GM23338 (cell line): ENCODE measurements around the gene NEU1. TPM values are rescaled to one million over a fixed set of nuclear protein-coding genes. Genes with fewer than 3 reads are reported as not detected.
"Not testable (repeated sequence)": the region's sequence is repeated elsewhere in the genome, so short reads cannot be mapped to it uniquely, and the experiment has no call there.

Source experiments
- ATAC-seq: fragments of 200-7000 bp; cut with Tn5 transposase; 3 replicates; pipeline ENCODE4 v1.9.1; 2020
- DNase-seq: peaks from one replicate; pipeline ENCODE4 v3.0.0-alpha.2; 2015; ENCODE audit warnings: low spot score
- H2AFZ ChIP-seq: fragments of 200-600 bp; sonication (generic); 2 replicates; pipeline ENCODE4 v1.8.0; 2016; ENCODE audit warnings: antibody characterized with exemption, mild to moderate bottlenecking, moderate library complexity
- H3F3A ChIP-seq: fragments of 200-600 bp; sonication (generic); replicated peaks from 2 replicates; pipeline ENCODE4 v1.8.0; 2017; ENCODE audit warnings: antibody characterized with exemption, mixed run types, low read depth
- H3K27ac ChIP-seq: fragments of 200-600 bp; sonication (generic); 2 replicates; pipeline ENCODE4 v1.6.1; 2016; ENCODE audit warnings: low read depth
- H3K27me3 ChIP-seq: fragments of 200-600 bp; sonication (generic); 2 replicates; pipeline ENCODE4 v1.8.0; 2016; ENCODE audit warnings: mild to moderate bottlenecking, mixed run types, moderate library complexity; ENCODE audit not compliant: insufficient read depth
- H3K36me3 ChIP-seq: fragments of 200-600 bp; sonication (generic); 2 replicates; pipeline ENCODE4 v1.8.0; 2016; ENCODE audit warnings: mild to moderate bottlenecking; ENCODE audit not compliant: insufficient read depth
- H3K4me1 ChIP-seq: fragments of 200-600 bp; sonication (generic); 2 replicates; pipeline ENCODE4 v1.8.0; 2016; ENCODE audit warnings: mild to moderate bottlenecking, moderate library complexity; ENCODE audit not compliant: insufficient read depth
- H3K4me2 ChIP-seq: fragments of 200-600 bp; sonication (generic); 2 replicates; pipeline ENCODE4 v1.7.1; 2017; ENCODE audit warnings: mixed run types
- H3K4me3 ChIP-seq: fragments of 200-600 bp; sonication (generic); 2 replicates; pipeline ENCODE4 v1.6.1; 2016; ENCODE audit warnings: mixed run types
- H3K79me2 ChIP-seq: fragments of 200-600 bp; sonication (generic); replicated peaks from 2 replicates; pipeline ENCODE4 v1.8.0; 2017; ENCODE audit warnings: mild to moderate bottlenecking; ENCODE audit not compliant: insufficient read depth
- H3K9me2 ChIP-seq: fragments of 200-600 bp; sonication (generic); 2 replicates; pipeline ENCODE4 v1.8.0; 2017; ENCODE audit not compliant: insufficient read depth
- H4K20me1 ChIP-seq: fragments of 200-600 bp; sonication (generic); replicated peaks from 2 replicates; pipeline ENCODE4 v1.8.0; 2017; ENCODE audit warnings: mild to moderate bottlenecking; ENCODE audit not compliant: insufficient read depth
- H3K27ac Mint-ChIP-seq: 2 replicates; pipeline ENCODE4 v1.8.0; 2020; ENCODE audit warnings: inconsistent platforms, mild to moderate bottlenecking, moderate library complexity, mixed read lengths
- H3K27me3 Mint-ChIP-seq: 3 replicates; pipeline ENCODE4 v1.8.0; 2022; ENCODE audit warnings: low read depth, mild to moderate bottlenecking, moderate library complexity, mixed read lengths, inconsistent platforms; ENCODE audit not compliant: insufficient read depth, poor library complexity
- H3K36me3 Mint-ChIP-seq: 3 replicates; pipeline ENCODE4 v1.8.0; 2021; ENCODE audit warnings: low read depth, mild to moderate bottlenecking, inconsistent platforms, moderate library complexity, mixed read lengths
- H3K4me1 Mint-ChIP-seq: 3 replicates; pipeline ENCODE4 v1.8.0; 2020; ENCODE audit warnings: mild to moderate bottlenecking, inconsistent platforms, mixed read lengths
- H3K4me3 Mint-ChIP-seq: 3 replicates; pipeline ENCODE4 v1.8.0; 2021; ENCODE audit warnings: moderate library complexity, mild to moderate bottlenecking, inconsistent platforms, mixed read lengths
- H3K9me3 Mint-ChIP-seq: 3 replicates; pipeline ENCODE4 v1.8.0; 2020; ENCODE audit warnings: moderate library complexity, mild to moderate bottlenecking, inconsistent platforms, mixed read lengths
- CREB1 ChIP-seq: fragments of 250-450 bp; sonication (Bioruptor Pico); IDR thresholded peaks from 2 replicates; pipeline ENCODE4 v1.5.0; 2020; ENCODE audit warnings: low read depth, mild to moderate bottlenecking, moderate library complexity
- CTCF ChIP-seq, 2 experiments: fragments of 200-600 bp in 1 of 2; sonication (generic) in 1 of 2; conservative IDR thresholded peaks; 2 replicates each; pipeline versions ENCODE4 v1.5.1 to v1.6.1; 2016 to 2017; ENCODE audit warnings: antibody characterized with exemption in 2 of 2, low read depth in 2 of 2, mild to moderate bottlenecking in 2 of 2, moderate library complexity in 1 of 2
- ETS1 ChIP-seq: IDR thresholded peaks from 2 replicates; pipeline ENCODE4 v1.6.1; 2016; ENCODE audit warnings: antibody characterized with exemption
- EZH2phosphoT487 ChIP-seq: fragments of 200-600 bp; sonication (generic); IDR thresholded peaks from one replicate; pipeline ENCODE4 v1.8.1; 2018; ENCODE audit warnings: antibody characterized with exemption; ENCODE audit not compliant: unreplicated experiment
- POLR2AphosphoS5 ChIP-seq: IDR thresholded peaks from 2 replicates; pipeline ENCODE4 v1.6.1; 2016; ENCODE audit warnings: antibody characterized with exemption, low read depth
- polyA plus RNA-seq: library from polyadenylated mRNA; unstranded; fragments of >200 nt; fragmentation: Nextera tagmentation; extraction: Ambion mirVana; gene quantifications from 2 replicates; pipeline ENCODE4 v1.2.1, GENCODE V29; 2016
- total RNA-seq: library from RNA; depleted of rRNA; stranded (reverse); fragments of >200 nt; shearing (Covaris generic); gene quantifications from 2 replicates; pipeline ENCODE4 v1.2.3, GENCODE V29; 2014

NEU1 gene
- total and polyA plus RNA-seq, 2 experiments from 2014 or later, result 31.4 to 47.4 TPM

- Histone ChIP-seq H4K20me1 (no peaks in the 10 kb centered on the region), H2AFZ (peak overlapping the region; percentile 74; the same call in 1 of the 2 replicates), H3K79me2 (no peaks in the 10 kb centered on the region), H3K4me3 (no peak overlapping the region), H3F3A (no peaks in the 10 kb centered on the region), H3K36me3 (no peaks in the 10 kb centered on the region), H3K9me2 (no peaks in the 10 kb centered on the region), H3K27me3 (no peaks in the 10 kb centered on the region), H3K27ac (no peak overlapping the region), H3K4me2 (peak overlapping the region; percentile 55), H3K4me1 (peaks cover 6% of the 10 kb centered on the region; the same call in 1 of the 2 replicates)
- Mint-ChIP-seq H3K9me3 (no peaks in the 10 kb centered on the region), H3K4me3 (no peak overlapping the region), H3K27me3 (peaks cover 6% of the 10 kb centered on the region), H3K27ac (peak overlapping the region; percentile 21; the same call in 1 of the 2 replicates), H3K4me1 (peaks cover 8% of the 10 kb centered on the region), H3K36me3 (no peaks in the 10 kb centered on the region)
- ATAC-seq, result peak; percentile 53
- TF ChIP-seq EZH2phosphoT487, result no peak
- no peak for TF ChIP-seq CREB1 (CRISPR knock-in tag)
- TF ChIP-seq POLR2AphosphoS5, result no peak
- peak; percentile 18 for DNase-seq
Observed at GRCh38 chr6:31871046-31871659, 8.5 kb upstream of the NEU1 start.

- Histone ChIP-seq H3K27me3 (no peaks in the 10 kb centered on the region), H3K27ac (no peak overlapping the region), H3K79me2 (no peaks in the 10 kb centered on the region), H3F3A (no peaks in the 10 kb centered on the region), H3K4me1 (peaks cover 6% of the 10 kb centered on the region; the same call in 1 of the 2 replicates), H3K9me2 (no peaks in the 10 kb centered on the region), H3K4me3 (no peak overlapping the region), H3K36me3 (no peaks in the 10 kb centered on the region), H3K4me2 (peak overlapping the region; percentile 55; the same call in 1 of the 2 replicates), H4K20me1 (no peaks in the 10 kb centered on the region), H2AFZ (peak overlapping the region; percentile 74; the same call in 1 of the 2 replicates)
- Mint-ChIP-seq H3K27ac (no peak overlapping the region), H3K36me3 (no peaks in the 10 kb centered on the region), H3K27me3 (peaks cover 5% of the 10 kb centered on the region), H3K4me3 (no peak overlapping the region), H3K9me3 (no peaks in the 10 kb centered on the region), H3K4me1 (peaks cover 8% of the 10 kb centered on the region)
- peak; percentile 75 for ATAC-seq
- TF ChIP-seq CTCF (conservative IDR thresholded peaks at IDR 0.05; ENCODE audit: low read depth in 2 of 2), result peak; percentile 49 to 66
- no peak for TF ChIP-seq ETS1
- peak; percentile 66 for DNase-seq
Observed at GRCh38 chr6:31870385-31870921, 7.8 kb upstream of the NEU1 start.

- no peaks in the 10 kb centered on the region for H3K9me2 ChIP-seq
- no peak overlapping the region for H3K4me3 Mint-ChIP-seq
- H3K4me1 Mint-ChIP-seq, result peaks cover 14% of the 10 kb centered on the region
- H3K36me3 ChIP-seq, result no peaks in the 10 kb centered on the region
- H3K4me3 ChIP-seq, result no peak overlapping the region
- H3F3A ChIP-seq, result peaks cover 5% of the 10 kb centered on the region; the same call in 1 of the 2 replicates
- no peak overlapping the region for H2AFZ ChIP-seq
- H3K27ac Mint-ChIP-seq, result no peak overlapping the region
- H3K27me3 Mint-ChIP-seq, result peaks cover 8% of the 10 kb centered on the region
- no peaks in the 10 kb centered on the region for H3K27me3 ChIP-seq
- ATAC-seq (no peak), DNase-seq (no peak)
- no peak overlapping the region for H3K4me2 ChIP-seq
- no peaks in the 10 kb centered on the region for H3K36me3 Mint-ChIP-seq
- H3K79me2 ChIP-seq, result no peaks in the 10 kb centered on the region
- H4K20me1 ChIP-seq, result no peaks in the 10 kb centered on the region
- no peak overlapping the region for H3K27ac ChIP-seq
- peaks cover 8% of the 10 kb centered on the region; the same call in 1 of the 2 replicates for H3K4me1 ChIP-seq
- TF ChIP-seq EZH2phosphoT487, result no peak
- TF ChIP-seq CREB1 (CRISPR knock-in tag), result no peak
- H3K9me3 Mint-ChIP-seq, result no peaks in the 10 kb centered on the region
Observed at GRCh38 chr6:31869343-31869742, 6.7 kb upstream of the NEU1 start.

- H3K4me3 Mint-ChIP-seq, H3K9me2 ChIP-seq, H2AFZ ChIP-seq, H3K4me3 ChIP-seq, DNase-seq, H3K27me3 ChIP-seq, H3K4me2 ChIP-seq, H3K36me3 ChIP-seq, ATAC-seq, H3K79me2 ChIP-seq, H3K27ac Mint-ChIP-seq, H3K27ac ChIP-seq, H3F3A ChIP-seq, H4K20me1 ChIP-seq, H3K27me3 Mint-ChIP-seq, H3K36me3 Mint-ChIP-seq, H3K9me3 Mint-ChIP-seq: not testable (repeated sequence)
- peaks cover 15% of the 10 kb centered on the region for H3K4me1 Mint-ChIP-seq
- peaks cover 11% of the 10 kb centered on the region; the same call in 1 of the 2 replicates for H3K4me1 ChIP-seq
Observed at GRCh38 chr6:31868658-31868971, 6.0 kb upstream of the NEU1 start.
